GM04504 (cell line): ENCODE data around the gene CSNK1A1.
"Not testable (repeated sequence)": the region's sequence is repeated elsewhere in the genome, so short reads cannot be mapped to it uniquely, and the experiment has no call there.

Source experiments
- DNase-seq: peaks from one replicate; pipeline ENCODE4 v3.0.0-alpha.2; 2012; ENCODE audit warnings: low read depth

The CSNK1A1 gene

DNA sequence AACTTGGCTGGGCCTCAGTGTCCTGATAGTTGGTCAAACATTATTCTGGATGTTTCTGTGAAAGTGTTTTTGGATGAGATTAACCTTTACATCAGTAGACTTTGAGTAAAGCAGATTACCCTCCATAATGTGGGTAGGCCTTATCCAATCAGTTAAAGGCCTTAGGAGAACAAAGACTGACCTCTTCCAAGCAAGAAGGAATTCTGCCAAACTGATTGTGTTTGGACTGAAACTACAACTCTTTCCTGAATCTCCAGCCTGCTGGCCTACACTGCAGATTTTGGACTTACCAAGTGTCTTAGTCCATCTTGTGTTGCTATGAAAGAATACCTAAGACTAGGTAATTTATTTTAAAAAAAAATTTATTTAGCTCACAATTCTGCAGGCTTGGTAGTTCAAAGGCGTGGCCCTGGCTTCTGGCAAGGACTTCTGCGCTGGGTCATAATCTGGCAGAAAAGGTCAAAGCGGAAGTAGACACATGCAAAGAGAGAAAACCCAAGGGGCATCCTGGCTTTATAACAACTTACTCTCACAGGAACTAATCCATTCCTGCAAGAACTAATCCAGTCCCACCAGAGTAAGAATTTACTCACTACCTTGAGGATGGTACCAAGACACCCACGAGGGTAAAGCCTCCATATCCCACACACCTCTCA lies 21.5 kb upstream of the CSNK1A1 start:
- DNase-seq = no peak

DNA sequence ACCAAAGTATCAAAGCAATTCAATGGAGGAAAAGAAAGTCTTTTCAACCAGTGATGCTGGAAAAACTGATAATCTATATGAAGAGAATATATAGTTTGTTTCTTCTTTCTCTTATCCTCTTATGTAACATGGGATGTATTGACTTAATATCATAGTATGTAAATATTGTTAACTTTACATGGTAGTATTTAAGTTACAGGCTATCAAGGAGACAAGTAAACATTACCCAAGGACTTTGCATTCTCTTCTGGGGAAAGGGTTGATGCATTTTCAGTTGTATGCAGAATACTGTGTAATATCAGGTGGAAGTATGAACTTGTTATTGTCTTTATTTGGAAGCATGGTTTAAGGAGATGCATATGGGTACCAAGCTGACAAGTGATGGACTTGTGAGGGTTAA lies 20.9 kb upstream of the CSNK1A1 start:
- DNase-seq = no peak

DNA sequence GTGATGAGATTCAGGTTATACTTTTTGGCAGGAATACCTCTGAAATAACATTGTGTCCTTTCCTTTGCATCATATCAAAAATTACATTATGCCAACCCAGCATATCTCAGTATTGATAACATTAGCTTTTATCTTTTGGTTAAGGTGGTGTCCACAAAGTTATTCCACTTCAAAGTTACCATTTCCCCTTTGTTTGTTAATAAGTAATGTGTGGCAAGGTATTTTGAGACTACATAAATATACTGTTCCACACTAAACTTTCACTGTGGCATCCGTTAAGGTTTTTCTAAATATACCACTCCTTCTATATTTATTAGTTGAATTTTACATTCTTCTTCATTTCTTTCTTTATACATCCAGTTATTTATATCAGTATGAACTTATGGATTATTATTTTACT lies 16.0 kb upstream of the CSNK1A1 start:
- DNase-seq = no peak

DNA sequence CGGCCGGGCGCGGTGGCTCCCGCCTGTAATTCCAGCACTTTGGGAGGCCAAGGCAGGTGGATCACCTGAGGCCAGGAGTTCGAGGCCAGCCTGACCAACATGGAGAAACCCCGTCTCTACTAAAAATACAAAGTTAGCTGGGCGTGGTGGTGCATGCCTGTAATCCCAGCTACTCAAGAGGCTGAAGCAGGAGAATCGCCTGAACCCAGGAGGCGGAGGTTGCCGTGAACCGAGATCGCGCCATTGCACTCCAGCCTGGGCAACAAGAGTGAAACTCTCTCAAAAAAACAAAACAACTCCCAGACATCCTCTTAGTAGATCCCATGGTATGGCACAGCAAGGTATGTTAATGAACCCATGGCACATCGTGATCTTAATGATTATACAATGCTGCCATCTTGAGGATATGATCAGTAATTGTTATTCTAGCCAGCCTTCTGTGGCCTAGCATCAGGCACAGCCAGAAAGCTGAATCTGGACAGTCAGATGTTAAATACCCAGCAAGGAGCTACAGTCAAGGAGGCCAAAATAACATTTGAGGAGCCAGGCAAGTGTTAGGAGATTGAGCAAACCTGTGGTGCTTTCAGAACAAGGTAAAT lies 13.4 kb upstream of the CSNK1A1 start:
- peak; percentile 58 for DNase-seq

DNA sequence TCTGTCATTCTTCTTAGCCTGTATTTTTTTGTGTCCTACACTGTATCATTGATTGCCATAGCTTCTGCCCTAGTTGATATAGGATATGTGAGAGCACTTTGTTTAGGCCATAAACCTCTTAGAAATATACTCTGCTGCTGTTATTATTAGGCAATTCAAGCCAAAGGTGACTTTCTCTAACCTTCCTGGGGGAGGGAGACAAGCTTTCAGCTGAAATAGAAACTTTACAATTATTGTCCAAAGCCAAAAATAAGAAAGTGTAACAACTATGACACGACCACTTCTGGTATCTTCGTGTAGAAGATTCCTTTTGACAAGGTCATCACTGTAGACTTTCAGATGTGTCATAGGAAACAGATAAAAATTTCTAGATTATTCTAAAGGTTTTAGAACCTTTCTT lies 12.2 kb upstream of the CSNK1A1 start:
- no peak for DNase-seq

DNA sequence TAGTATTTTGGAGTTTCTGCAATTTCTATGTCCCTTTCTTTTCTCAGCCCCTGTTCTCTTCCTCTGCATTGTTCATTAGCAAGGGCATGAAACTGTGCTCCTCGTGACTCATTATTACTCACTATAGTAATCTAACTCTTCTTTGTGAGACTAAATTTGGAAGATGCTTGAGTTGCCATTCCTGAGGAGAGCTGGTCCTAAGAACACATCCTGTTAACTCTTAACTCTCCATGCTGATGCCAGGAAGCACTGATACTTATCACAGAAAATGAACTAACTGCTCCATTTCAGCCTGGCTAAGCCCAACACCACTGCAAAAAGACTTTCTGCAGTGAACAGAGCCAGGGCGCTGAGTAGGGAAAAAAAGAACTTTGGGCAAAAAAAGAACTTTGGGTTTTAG lies 10.6 kb upstream of the CSNK1A1 start:
- peak; percentile 88 for DNase-seq

DNA sequence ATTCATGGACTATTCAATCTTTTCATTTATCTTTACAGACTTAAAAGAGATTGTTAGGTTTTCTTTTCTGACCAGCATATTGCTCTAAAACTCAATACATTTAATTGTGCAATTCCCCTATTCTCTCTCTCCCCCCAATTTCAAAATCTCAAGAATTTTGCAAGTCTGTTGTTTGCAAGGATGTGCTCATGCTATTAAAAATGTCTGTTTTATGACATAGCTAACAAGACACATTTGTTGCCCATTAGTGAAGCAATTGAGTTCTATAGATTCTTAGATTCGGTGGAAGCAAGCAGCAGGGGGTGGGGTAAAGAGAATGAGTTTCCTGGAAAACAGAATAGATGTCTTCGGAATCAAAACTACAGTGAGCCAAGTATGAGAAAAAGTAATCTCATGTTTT lies 8.5 kb upstream of the CSNK1A1 start:
- DNase-seq = peak; percentile 66

DNA sequence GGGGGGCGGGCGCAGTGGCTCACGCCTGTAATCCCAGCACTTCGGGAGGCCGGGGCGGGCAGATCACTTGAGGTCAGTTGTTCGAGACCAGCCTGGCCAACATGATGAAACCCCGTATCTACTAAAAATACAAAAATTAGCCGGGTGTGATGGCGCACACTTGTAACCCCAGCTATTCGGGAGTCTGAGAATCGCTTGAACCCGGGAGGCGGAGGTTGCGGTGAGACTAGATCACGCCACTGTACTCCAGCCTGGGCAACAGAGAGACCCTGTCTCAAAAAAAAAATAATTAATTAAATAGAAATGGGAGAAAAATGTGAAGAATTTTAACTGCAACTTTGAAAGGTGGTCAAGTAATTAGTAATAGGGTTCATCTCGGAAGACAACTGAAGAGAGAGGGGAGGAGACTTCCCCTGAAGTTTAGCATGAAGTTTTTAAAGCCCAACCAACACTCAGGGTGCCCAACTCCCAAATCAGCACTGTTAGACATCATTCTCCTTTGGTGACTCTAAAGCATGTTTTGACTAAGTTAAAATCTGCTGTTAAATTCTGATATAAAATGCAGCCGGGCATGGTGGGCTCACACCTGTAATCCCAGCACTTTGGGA lies 1.4 kb upstream of the CSNK1A1 start:
- no peak for DNase-seq

DNA sequence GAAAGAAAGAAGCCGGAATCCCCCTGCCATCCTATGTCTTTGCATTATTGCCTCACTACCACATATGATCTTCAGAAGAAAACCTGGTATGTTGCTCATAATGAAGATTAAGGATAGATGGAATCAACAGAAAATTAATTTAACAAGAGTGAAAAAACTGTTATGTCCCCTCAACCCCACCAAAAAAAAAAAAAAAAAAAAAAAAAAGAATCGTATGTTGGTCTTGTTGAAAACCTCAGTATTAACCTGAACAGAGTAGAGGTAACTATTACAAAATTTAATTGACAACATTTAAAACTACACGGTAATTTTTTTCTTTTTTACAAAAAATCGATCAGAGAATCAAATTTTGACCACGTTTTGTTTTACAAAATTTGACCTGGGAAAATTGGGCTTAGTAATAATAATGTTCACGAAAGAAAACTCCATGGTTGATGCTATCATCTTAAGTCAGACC lies 827 bp upstream of the CSNK1A1 start:
- DNase-seq = no peak

DNA sequence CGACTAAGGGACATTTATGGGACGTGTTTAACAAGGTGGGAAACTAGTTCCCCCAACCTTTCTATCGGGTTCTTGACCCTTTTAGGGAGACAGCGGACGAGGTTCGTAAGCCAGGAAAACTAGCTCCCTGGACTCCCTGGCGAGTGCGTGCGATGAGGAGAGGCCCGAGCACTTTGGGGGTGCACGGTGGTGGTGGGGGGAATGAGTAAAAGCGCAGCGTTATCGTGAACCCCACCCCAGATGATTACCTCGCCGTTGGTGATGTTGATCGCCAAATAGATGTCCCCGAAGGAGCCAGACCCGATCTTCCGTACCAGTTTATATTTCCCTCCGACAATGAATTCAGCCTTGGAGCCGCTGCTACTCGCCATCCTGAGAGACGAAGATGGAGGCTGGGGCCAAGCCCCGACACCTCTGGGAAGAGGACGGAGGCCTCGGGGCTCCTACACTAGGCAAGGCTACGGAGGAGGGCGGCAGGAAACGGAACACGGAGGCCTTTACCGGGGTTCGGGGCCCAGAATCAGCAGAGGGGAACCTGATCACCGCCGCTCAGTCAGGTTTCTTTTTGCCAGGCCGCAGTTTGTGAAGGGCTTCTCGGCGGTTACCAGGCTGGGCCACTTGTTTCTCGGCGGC lies 529 bp downstream of the CSNK1A1 start:
- no peak for DNase-seq

DNA sequence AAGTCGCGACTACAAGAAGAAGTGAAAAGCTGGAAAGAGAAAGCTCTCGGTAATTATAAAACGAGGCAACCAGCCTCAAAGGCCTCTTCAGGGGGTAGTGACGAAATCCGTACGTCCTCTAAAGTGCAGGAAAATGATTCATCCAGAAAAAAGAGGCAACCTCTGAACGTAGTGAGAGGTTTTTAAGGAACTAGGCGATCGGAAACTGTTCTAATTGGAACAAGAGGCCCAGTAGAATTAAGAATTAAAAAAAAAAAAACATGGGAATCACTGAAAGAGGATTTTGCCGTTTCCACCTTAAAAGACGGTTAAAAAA lies 1.0 kb downstream of the CSNK1A1 start:
- DNase-seq = peak; percentile 33

DNA sequence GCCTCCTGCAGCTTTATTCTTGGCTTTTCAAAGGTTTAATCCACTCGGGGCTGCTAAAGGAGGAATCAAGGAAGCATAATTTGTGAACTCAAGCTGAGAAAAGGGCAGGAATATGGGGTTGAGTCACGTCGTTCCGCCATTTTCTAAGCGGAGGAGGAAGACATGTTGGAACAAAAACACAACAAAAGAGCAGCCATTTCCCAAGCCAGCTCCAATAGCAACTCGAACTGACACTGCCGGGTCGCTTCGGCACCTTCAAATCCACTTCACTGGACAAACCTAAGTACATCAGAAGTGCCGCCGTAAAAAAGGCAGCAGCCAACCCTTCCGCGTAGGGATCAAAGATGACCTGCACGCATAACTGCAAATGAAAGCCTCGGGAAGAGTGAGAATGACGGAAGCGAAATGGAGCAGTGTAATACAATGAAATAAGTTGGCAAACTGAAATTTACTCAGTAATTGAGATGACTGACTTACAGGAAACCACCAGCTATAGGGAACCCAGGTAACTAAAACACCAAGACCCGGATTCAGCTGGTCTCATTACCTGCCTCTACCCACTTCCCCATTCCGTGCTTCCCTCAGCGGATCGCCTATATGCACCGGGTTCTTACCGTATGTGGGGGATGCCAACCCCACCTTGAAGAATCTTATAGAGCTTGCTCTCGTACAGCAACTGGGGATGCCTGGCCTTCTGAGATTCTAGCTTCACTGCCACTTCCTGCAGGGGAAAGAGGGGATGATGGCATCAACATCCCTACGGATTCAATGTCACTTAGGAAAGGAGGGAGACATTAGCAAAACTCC lies 1.6 kb downstream of the CSNK1A1 start:
- no peak for DNase-seq

DNA sequence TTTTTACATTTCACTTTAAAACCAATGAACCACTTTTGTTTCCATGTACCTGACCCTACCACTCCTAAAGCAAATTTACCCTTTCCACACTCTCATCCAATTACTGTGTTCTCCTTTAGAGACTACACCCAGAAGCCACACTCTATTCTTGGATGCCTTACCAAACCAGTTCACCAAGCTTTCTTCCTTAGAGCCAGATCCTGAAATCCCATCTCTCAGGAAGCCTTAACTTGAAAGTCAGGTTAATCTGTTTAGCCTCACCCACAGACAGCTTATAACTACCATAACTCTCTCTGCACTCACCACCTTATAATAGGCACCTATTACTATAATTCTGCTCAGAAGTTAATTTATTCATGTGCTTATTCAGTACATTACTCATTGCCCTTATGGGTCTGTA lies 4.3 kb downstream of the CSNK1A1 start:
- DNase-seq = no peak

DNA sequence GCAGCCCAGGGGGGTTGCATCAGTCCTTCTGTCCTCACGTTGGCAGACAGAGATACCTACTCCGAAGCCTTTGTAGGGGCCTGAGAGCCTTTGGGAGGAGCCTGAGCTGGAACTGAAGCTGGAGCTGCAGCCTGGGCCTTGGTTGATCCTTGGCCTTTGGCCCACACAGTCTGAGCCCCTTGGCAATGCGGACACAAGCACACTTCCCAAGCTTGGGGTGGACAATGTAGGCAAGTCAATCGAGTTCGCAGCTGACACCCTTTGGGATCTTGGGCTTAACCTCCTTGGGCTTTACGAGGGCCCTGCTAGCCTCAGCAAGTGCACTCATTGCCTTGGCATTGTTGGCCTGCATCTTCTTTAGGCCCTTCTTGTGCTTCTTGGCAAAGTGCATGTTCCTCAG lies 5.9 kb downstream of the CSNK1A1 start:
- DNase-seq = no peak

DNA sequence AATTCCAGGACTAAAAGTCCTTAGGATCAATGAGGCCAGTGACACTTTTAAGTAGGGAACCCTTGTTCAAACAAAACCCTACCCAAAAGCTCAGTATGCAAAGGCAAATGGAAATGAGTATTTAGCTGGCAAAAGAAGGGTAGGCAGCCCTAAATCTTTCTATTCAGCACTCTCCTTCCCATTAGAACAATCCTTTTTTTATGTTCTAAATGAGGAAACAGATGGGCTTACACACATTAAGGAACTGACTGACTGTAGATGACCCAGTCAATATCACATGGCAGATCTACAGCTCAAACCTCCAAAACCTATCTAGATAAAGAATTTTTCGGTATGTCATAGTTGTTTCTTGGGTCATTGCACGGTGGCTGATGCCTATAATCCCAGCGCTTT lies 7.2 kb downstream of the CSNK1A1 start:
- no peak for DNase-seq

DNA sequence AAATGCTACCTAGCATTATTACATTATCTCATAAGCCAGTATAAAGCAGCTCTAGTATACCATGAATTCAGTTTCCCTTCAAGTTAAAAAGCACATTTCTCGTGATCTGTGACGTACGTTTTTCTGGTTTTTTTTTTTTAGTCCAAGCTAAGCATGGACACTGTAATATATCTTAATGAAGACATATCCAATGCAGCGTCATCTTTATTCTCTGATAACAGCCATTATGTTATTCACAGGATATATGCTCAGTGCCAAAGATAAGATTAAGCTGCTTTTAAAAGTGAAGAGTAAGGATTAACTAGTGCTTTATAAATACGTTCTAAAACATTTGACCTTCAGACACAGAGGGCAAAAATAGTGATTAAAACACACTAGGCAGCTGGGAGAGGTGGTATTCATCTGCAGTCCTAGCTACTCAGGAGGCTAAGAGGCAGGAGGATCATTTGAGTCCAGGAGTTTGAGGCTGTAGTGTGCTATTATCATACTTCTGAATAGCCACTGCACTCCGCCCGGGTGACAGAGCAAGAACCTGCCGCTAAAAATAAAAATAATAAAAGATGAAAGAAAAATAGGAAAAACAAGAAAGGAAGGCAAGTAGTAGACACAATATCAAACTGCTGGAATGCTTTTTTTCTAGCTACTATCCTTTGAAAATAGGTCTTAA lies 7.7 kb downstream of the CSNK1A1 start:
- DNase-seq = no peak

DNA sequence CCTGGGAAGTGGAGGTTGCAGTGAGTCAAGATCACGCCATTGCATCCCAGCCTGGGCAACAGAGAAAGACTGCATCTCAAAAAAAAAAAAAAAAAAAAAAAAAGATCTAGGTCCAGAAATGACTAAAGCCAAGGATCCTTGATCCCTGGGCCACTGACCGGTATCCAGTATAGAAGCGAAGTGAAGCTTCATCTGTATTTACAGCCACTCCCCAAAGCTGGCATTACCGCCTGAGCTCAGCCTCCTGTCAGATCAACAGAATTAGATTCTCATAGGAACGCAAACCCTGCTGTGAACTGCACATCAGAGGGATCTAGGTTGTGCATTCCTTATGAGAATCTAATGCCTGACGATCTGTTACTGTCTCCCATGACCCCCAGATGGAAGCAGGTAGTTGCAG lies 9.3 kb downstream of the CSNK1A1 start:
- DNase-seq = no peak

DNA sequence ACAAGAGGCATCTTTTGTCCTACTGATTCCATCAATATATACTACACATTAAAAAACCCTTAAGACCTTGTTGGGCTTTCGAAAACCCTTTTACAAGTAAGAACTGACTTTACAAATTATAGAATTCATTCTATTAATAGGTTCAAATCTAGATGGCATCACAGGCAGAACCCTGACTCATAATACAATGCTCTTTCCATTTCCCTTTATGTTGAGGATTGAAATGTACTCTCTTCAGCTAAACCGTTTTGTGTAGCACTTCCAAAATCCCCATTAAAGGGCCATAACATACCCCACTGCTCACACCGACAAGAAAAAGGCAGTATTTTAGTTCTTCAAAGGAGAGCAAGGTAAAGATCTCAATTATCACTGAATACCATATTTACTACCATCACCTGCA lies 11.2 kb downstream of the CSNK1A1 start:
- no peak for DNase-seq

DNA sequence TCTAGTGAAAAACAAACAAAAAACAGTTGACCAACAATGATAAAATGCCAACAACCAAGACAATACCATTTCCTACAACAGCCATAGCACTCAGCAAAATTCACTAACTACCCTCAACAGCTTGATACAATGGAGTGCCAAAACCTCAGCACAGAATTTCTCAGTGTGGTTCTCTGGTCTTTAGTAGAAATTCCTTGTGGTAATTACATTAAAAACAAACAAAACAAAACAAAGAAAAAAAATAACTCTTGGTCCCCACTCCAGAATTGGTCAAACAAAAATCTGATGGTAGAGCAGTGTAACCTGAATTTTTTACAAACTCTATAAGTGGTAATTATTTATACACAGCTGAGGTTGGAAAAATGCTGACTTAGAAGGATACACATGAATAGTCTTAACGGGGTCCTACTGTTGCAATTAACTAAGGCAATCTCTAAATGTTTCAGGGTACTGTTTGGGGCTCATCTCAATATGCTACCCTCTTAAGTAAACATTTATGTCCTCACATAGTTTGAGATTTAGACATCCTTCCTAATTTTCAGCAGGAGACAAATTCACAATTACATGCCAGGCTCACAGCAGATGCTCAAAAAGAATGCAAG lies 13.8 kb downstream of the CSNK1A1 start:
- no peak for DNase-seq

DNA sequence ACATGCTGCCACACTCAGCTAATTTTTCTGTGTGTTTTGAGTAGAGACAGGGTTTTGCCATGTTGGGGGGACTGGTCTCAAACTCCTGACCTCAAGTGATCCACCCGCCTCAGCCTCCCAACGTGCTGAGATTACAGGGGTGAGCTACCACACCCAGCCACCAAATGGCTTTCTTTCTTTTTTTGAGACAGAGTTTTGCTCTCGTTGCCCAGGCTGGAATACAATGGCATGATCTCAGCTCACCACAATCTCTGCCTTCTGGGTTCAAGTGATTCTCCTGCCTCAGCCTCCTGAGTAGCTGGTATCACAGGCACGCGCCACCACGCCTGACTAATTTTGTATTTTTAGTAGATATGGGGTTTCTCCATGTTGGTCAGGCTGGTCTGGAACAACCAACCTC lies 15.5 kb downstream of the CSNK1A1 start:
- not testable (repeated sequence) for DNase-seq

DNA sequence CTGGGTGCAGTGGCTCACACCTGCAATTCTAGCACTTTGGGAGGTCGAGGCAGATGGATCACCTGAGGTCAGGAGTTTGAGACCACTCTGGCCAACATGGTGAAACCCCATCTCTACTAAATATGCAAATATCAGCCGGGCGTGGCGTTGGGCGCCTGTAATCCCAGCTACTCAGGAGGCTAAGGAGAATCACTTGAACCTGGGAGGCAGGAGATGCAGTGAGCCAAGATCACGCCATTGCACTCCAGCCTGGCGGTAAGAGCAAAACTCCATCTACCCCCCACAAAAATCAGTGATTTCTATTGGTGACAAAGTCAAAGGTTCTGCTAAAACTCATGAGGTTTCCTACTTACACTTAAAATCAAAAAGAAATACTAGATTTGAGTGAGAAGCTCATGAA lies 18.8 kb downstream of the CSNK1A1 start:
- DNase-seq = no peak

DNA sequence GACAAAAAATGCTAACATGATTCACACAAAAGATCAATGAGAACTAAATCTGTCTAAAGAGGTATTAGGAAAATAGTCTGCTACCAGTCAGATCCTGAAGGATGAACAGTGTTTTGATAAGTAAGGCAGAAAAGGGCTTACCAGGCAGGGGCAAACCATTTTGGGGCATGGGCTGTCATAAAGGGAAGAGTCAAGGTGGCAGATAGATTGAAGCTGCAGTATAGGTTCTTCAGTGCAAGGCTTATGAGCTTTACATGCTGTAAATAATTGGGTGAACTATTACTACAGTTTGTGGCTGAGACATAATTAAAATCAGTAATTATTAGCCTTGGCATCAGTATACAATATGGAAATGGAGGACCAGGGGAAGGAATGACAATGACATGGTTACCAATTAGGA lies 21.8 kb downstream of the CSNK1A1 start:
- no peak for DNase-seq
